DOHH2 (cell line): ENCODE results near the gene PRIM2.
"Not testable (repeated sequence)": the region's sequence is repeated elsewhere in the genome, so short reads cannot be mapped to it uniquely, and the experiment has no call there.

Experiments used
- EZH2phosphoT487 ChIP-seq: fragments of 200-600 bp; sonication (generic); IDR thresholded peaks from 2 replicates; pipeline ENCODE4 v1.6.1; 2017; ENCODE audit warnings: borderline replicate concordance, mild to moderate bottlenecking, antibody characterized with exemption, low read length, moderate library complexity, mixed read lengths
- TF ChIP-seq, protein P1 (sequence below): fragments of 200-600 bp; sonication (generic); IDR thresholded peaks from one replicate; pipeline ENCODE4 v1.5.1; 2014; ENCODE audit warnings: antibody characterized with exemption, mild to moderate bottlenecking, low read depth, low read length; ENCODE audit not compliant: poor library complexity, severe bottlenecking

GRCh38 chr6:57419341-57419740, 101.9 kb downstream of the PRIM2 start:
- TF ChIP-seq, protein P1, sequence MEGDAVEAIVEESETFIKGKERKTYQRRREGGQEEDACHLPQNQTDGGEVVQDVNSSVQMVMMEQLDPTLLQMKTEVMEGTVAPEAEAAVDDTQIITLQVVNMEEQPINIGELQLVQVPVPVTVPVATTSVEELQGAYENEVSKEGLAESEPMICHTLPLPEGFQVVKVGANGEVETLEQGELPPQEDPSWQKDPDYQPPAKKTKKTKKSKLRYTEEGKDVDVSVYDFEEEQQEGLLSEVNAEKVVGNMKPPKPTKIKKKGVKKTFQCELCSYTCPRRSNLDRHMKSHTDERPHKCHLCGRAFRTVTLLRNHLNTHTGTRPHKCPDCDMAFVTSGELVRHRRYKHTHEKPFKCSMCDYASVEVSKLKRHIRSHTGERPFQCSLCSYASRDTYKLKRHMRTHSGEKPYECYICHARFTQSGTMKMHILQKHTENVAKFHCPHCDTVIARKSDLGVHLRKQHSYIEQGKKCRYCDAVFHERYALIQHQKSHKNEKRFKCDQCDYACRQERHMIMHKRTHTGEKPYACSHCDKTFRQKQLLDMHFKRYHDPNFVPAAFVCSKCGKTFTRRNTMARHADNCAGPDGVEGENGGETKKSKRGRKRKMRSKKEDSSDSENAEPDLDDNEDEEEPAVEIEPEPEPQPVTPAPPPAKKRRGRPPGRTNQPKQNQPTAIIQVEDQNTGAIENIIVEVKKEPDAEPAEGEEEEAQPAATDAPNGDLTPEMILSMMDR: not testable (repeated sequence)
- not testable (repeated sequence) for TF ChIP-seq EZH2phosphoT487
